ENCODE measurements around the gene ABHD12B. TPM values are rescaled to one million over a fixed set of nuclear protein-coding genes. Genes with fewer than 3 reads are reported as not detected.

Gene ABHD12B
- total and polyA plus RNA-seq, 2 of the 13 experiments (the other 11 are each of a cell fraction or from before 2014, with no cell fraction given) = not detected

GRCh38 chr14:50943943-50944646, 72.2 kb downstream of the ABHD12B start, which contains the start of gene PYGL (continued):
- TF ChIP-seq CEBPZ (IDR thresholded peaks at IDR 0.05; ENCODE audit: low read length) (no peak), TEAD2 (CRISPR knock-in tag; IDR thresholded peaks at IDR 0.05) (no peak), REST (IDR thresholded peaks at IDR 0.05; ENCODE audit: borderline replicate concordance in 1 of 2, low read depth in 1 of 2, low read length in 2 of 2) (peak in 1 of 2 experiments; percentile 23; a peak in 1 of 4 replicates), BCL3 (CRISPR knock-in tag; IDR thresholded peaks at IDR 0.05) (no peak), ELF4 (CRISPR knock-in tag; IDR thresholded peaks at IDR 0.05; ENCODE audit: borderline replicate concordance) (no peak), SALL2 (CRISPR knock-in tag; IDR thresholded peaks at IDR 0.05) (0 out of 2 replicates have a peak, but pooled peaks have one; percentile 56), MEF2D (CRISPR knock-in tag; IDR thresholded peaks at IDR 0.05) (0 out of 2 replicates have a peak, but pooled peaks have one; percentile 15), RXRB (CRISPR knock-in tag; IDR thresholded peaks at IDR 0.05; ENCODE audit: borderline replicate concordance) (no peak), MZF1 (CRISPR knock-in tag; IDR thresholded peaks at IDR 0.05; ENCODE audit: borderline replicate concordance) (no peak; the same call in 1 of the 2 replicates), SMYD3 (CRISPR knock-in tag; IDR thresholded peaks at IDR 0.05) (no peak), FOXO4 (CRISPR knock-in tag; conservative IDR thresholded peaks at IDR 0.05) (peak; percentile 80; the same call in 1 of the 2 replicates), ZNF605 (CRISPR knock-in tag; IDR thresholded peaks at IDR 0.05) (no peak), ZNF766 (CRISPR knock-in tag; IDR thresholded peaks at IDR 0.05; ENCODE audit: borderline replicate concordance) (peak; percentile 55; the same call in 1 of the 2 replicates)
